Measurements from ENCODE around the gene REXO5.

The REXO5 gene

GRCh38 chr16:20879175-20880040 lies 73.1 kb downstream of the REXO5 start:
- no peak for DNase-seq
- Mint-ChIP-seq H3K9me3 (no peaks in the 10 kb centered on the region), H3K27ac (no peak overlapping the region), H3K4me3 (no peak overlapping the region), H3K36me3 (ENCODE audit: low read depth) (peaks cover 33% of the 10 kb centered on the region), H3K4me1 (peaks cover 43% of the 10 kb centered on the region), H3K27me3 (ENCODE audit: low read depth, poor library complexity) (no peaks in the 10 kb centered on the region)
- TF ChIP-seq CTCF (IDR thresholded peaks at IDR 0.05) = no peak

- H3K4me3 Mint-ChIP-seq = no peak overlapping the region
Measured at GRCh38 chr16:20880867-20881502, 74.7 kb downstream of the REXO5 start.

GRCh38 chr16:20881503-20881878 lies 75.2 kb downstream of the REXO5 start:
- no peak for TF ChIP-seq CTCF (IDR thresholded peaks at IDR 0.05)
- peaks cover 34% of the 10 kb centered on the region for H3K4me1 Mint-ChIP-seq
- H3K4me3 Mint-ChIP-seq = no peak overlapping the region
- peak overlapping the region; percentile 21 for H3K27ac Mint-ChIP-seq
- peaks cover 29% of the 10 kb centered on the region for H3K36me3 Mint-ChIP-seq (ENCODE audit: low read depth)
- H3K27me3 Mint-ChIP-seq (ENCODE audit: low read depth, poor library complexity) = no peaks in the 10 kb centered on the region
- no peak for DNase-seq
- H3K9me3 Mint-ChIP-seq = no peaks in the 10 kb centered on the region

More at GRCh38 chr16:20880867-20881502, 74.7 kb downstream of the REXO5 start:
- Mint-ChIP-seq H3K4me1 (peaks cover 34% of the 10 kb centered on the region), H3K27ac (peak overlapping the region; percentile 21), H3K27me3 (ENCODE audit: low read depth, poor library complexity) (no peaks in the 10 kb centered on the region), H3K9me3 (no peaks in the 10 kb centered on the region), H3K36me3 (ENCODE audit: low read depth) (peaks cover 31% of the 10 kb centered on the region)
- TF ChIP-seq CTCF (IDR thresholded peaks at IDR 0.05) = no peak
- no peak for DNase-seq

- H3K4me3 Mint-ChIP-seq = no peak overlapping the region
- no peak for TF ChIP-seq CTCF (IDR thresholded peaks at IDR 0.05)
- H3K9me3 Mint-ChIP-seq = no peaks in the 10 kb centered on the region
- H3K27me3 Mint-ChIP-seq (ENCODE audit: low read depth, poor library complexity) = no peaks in the 10 kb centered on the region
- H3K4me1 Mint-ChIP-seq = peaks cover 23% of the 10 kb centered on the region
- no peak for DNase-seq
- H3K36me3 Mint-ChIP-seq (ENCODE audit: low read depth) = peaks cover 23% of the 10 kb centered on the region
- H3K27ac Mint-ChIP-seq = no peak overlapping the region
Measured at GRCh38 chr16:20883554-20884239, 77.4 kb downstream of the REXO5 start.

- Mint-ChIP-seq H3K27ac (no peak overlapping the region), H3K4me1 (peaks cover 18% of the 10 kb centered on the region), H3K36me3 (ENCODE audit: low read depth) (peaks cover 23% of the 10 kb centered on the region), H3K9me3 (no peaks in the 10 kb centered on the region), H3K27me3 (ENCODE audit: low read depth, poor library complexity) (no peaks in the 10 kb centered on the region), H3K4me3 (no peak overlapping the region)
- no peak for DNase-seq
- no peak for TF ChIP-seq CTCF (IDR thresholded peaks at IDR 0.05)
Measured at GRCh38 chr16:20884240-20884556, 77.9 kb downstream of the REXO5 start.

Measured in nephron progenitor cell (in vitro differentiated cells).